ENCODE data around the gene GNB3. TPM values are rescaled to one million over a fixed set of nuclear protein-coding genes. Genes with fewer than 3 reads are reported as not detected.

The GNB3 gene
- total and polyA plus RNA-seq, 9 of the 15 experiments (the other 6 are each of a cell fraction or from before 2014, with no cell fraction given): 1.4 to 5.8 (median 2.0) TPM

DNA sequence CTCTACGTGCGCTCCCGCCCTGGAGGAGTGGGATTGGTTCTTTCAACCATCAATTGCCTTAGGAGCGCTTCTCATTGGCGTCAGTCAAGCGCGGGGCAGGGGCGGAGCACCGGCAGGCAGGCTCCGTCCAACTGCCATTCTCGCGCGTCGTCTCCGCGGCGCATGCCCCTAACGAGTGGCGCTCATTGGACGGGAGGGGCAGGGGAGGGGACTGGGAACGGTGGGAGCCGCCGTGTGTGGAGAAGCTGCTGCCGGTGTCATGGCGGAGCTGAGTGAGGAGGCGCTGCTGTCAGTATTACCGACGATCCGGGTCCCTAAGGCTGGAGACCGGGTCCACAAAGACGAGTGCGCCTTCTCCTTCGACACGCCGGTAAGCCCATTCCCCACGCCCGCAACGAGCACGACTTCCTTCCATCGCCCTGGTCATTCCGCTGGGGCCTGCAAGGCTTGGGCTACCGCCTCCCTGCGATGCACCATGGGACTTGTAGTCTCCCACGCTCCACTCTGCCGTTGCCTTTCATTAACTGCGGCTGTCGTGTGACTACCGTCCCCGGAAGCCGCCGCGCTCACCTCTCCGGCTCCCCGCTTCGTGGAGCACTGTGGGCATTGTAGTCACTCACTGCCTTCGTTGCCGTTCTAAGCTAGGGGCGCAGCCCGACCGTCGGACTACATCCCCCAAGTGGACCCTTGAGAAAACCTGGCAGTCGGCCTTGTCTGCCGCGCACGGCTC, 11.4 kb downstream of the GNB3 start, which contains the start of gene USP5 (continued):
- TF ChIP-seq LCOR (CRISPR knock-in tag; IDR thresholded peaks at IDR 0.05) (0 out of 2 replicates have a peak, but pooled peaks have one; percentile 58), ZNF197 (CRISPR knock-in tag; IDR thresholded peaks at IDR 0.05; ENCODE audit: low read depth) (peak; percentile 99), BACH1 (tag; IDR thresholded peaks at IDR 0.05) (peak; percentile 95), PTTG1 (tag; IDR thresholded peaks at IDR 0.05; ENCODE audit: low read depth) (peak; percentile 83), ETV1 (tag; conservative IDR thresholded peaks at IDR 0.05; ENCODE audit: low read depth) (peak; percentile 56; the same call in 1 of the 2 replicates), MCM7 (IDR thresholded peaks at IDR 0.05) (no peak), POLR3A (IDR thresholded peaks at IDR 0.05; ENCODE audit: borderline replicate concordance, extremely low read depth, insufficient read depth, insufficient read length) (no peak), TAF1 (IDR thresholded peaks at IDR 0.05; ENCODE audit: control insufficient read depth, extremely low read depth, insufficient read depth, low read length, severe bottlenecking) (peak; percentile 42), ZNF766 (CRISPR knock-in tag; conservative IDR thresholded peaks at IDR 0.05) (peak; percentile 98), DIDO1 (tag; IDR thresholded peaks at IDR 0.05; ENCODE audit: low read depth) (peak; percentile 82), CC2D1A (IDR thresholded peaks at IDR 0.05) (no peak), IFI16 (CRISPR knock-in tag; IDR thresholded peaks at IDR 0.05) (no peak), BCL6 (CRISPR knock-in tag; IDR thresholded peaks at IDR 0.05) (peak; percentile 95), ZNF316 (IDR thresholded peaks at IDR 0.05) (no peak), ZNF134 (CRISPR knock-in tag; conservative IDR thresholded peaks at IDR 0.05) (peak; percentile 83), ATF7 (IDR thresholded peaks at IDR 0.05) (peak; percentile 50; the same call in 1 of the 2 replicates), U2AF1 (optimal IDR thresholded peaks at IDR 0.05; ENCODE audit: low read depth, low read length) (no peak), ZBTB11 (CRISPR knock-in tag; IDR thresholded peaks at IDR 0.05) (peak; percentile 80 to 98 (median 82); a peak in 5 of 6 replicates)
- TF ChIP-seq, protein P1, sequence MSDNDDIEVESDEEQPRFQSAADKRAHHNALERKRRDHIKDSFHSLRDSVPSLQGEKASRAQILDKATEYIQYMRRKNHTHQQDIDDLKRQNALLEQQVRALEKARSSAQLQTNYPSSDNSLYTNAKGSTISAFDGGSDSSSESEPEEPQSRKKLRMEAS (CRISPR knock-in tag; IDR thresholded peaks at IDR 0.05): peak; percentile 75
- TF ChIP-seq, protein P2, sequence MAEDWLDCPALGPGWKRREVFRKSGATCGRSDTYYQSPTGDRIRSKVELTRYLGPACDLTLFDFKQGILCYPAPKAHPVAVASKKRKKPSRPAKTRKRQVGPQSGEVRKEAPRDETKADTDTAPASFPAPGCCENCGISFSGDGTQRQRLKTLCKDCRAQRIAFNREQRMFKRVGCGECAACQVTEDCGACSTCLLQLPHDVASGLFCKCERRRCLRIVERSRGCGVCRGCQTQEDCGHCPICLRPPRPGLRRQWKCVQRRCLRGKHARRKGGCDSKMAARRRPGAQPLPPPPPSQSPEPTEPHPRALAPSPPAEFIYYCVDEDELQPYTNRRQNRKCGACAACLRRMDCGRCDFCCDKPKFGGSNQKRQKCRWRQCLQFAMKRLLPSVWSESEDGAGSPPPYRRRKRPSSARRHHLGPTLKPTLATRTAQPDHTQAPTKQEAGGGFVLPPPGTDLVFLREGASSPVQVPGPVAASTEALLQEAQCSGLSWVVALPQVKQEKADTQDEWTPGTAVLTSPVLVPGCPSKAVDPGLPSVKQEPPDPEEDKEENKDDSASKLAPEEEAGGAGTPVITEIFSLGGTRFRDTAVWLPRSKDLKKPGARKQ (CRISPR knock-in tag; IDR thresholded peaks at IDR 0.05): no peak
- TF ChIP-seq, protein P3, sequence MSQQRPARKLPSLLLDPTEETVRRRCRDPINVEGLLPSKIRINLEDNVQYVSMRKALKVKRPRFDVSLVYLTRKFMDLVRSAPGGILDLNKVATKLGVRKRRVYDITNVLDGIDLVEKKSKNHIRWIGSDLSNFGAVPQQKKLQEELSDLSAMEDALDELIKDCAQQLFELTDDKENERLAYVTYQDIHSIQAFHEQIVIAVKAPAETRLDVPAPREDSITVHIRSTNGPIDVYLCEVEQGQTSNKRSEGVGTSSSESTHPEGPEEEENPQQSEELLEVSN (IDR thresholded peaks at IDR 0.05; ENCODE audit: borderline replicate concordance in 1 of 2, extremely low read depth in 1 of 2, insufficient read depth in 1 of 2, insufficient read length in 1 of 2, low read depth in 1 of 2, low read length in 1 of 2, poor library complexity in 1 of 2, severe bottlenecking in 1 of 2): peak; percentile 47 to 78

Measured in K562 (cell line).